Measurements from ENCODE around the gene PDX1.

PDX1 gene

DNA sequence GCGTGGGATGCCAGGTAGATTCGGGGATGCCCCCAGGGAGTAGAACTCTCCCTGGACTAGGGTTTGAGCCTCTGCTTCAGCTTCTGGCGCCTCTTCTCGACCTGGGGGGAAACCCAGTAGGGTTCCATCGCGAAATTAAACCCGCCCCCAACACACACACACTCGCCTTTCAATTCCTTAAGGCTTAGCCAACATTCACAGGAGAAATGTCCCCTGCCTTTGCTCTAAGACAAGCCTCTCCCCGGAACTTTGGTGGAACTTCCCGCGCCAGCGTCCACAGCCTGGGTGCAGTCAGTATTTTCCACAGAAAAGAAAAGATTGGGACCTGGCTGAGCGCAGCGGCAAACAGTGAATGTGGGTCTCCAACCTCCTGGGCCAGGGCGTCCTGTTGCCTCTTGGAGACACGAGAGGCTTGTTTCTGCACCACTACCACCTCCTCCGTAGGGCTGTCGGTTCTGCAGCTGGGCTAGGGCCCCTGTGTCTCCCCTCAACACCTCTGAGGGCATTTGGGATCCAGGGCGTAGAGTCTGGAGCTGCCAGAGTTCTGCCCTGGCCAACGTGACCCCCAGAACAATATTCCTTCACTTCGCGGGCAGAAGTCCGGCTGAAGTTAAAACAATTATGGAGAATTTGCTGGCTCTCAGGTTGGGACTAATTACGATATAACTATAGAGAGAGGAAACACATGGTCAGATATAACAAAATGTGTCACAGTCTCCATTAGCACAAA is 3.2 kb downstream of the PDX1 start:
- no peak for DNase-seq (ENCODE audit: low spot score)

DNA sequence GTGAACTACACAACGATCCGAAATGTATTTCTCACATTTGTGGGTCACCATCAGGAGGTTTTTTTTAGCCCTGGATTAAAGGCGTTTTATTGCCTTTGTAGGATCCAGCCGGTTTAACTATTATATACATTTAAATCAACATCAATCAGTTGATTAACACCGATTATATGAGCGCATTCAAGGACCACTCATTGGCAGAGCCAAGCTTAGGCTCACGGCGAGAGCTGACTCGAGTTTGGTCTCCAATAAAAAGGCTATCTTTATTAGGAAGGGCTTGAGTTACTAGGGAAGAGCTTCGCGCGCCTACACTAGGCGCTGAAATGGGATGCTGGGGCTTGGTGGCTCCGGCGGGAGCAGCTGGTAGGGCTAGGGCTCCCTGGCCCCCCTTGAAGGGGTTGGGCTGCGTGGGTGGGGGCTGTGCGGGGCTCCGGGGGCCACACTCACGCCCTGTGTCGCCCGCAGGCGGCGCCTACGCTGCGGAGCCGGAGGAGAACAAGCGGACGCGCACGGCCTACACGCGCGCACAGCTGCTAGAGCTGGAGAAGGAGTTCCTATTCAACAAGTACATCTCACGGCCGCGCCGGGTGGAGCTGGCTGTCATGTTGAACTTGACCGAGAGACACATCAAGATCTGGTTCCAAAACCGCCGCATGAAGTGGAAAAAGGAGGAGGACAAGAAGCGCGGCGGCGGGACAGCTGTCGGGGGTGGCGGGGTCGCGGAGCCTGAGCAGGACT is 4.2 kb downstream of the PDX1 start:
- no peak for DNase-seq (ENCODE audit: low spot score)

DNA sequence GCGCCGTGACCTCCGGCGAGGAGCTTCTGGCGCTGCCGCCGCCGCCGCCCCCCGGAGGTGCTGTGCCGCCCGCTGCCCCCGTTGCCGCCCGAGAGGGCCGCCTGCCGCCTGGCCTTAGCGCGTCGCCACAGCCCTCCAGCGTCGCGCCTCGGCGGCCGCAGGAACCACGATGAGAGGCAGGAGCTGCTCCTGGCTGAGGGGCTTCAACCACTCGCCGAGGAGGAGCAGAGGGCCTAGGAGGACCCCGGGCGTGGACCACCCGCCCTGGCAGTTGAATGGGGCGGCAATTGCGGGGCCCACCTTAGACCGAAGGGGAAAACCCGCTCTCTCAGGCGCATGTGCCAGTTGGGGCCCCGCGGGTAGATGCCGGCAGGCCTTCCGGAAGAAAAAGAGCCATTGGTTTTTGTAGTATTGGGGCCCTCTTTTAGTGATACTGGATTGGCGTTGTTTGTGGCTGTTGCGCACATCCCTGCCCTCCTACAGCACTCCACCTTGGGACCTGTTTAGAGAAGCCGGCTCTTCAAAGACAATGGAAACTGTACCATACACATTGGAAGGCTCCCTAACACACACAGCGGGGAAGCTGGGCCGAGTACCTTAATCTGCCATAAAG is 4.8 kb downstream of the PDX1 start:
- no peak for DNase-seq (ENCODE audit: low spot score)

GRCh38 chr13:27925220-27925991 is 5.6 kb downstream of the PDX1 start:
- DNase-seq (ENCODE audit: low spot score): no peak

- no peak for DNase-seq (ENCODE audit: low spot score)
Observed at GRCh38 chr13:27926644-27927434, 7.0 kb downstream of the PDX1 start.

GRCh38 chr13:27927444-27928352 is 7.9 kb downstream of the PDX1 start:
- DNase-seq (ENCODE audit: low spot score): no peak

GRCh38 chr13:27928353-27928804 is 8.6 kb downstream of the PDX1 start:
- no peak for DNase-seq (ENCODE audit: low spot score)

GRCh38 chr13:27928805-27929753 is 9.3 kb downstream of the PDX1 start:
- DNase-seq (ENCODE audit: low spot score): no peak

DNA sequence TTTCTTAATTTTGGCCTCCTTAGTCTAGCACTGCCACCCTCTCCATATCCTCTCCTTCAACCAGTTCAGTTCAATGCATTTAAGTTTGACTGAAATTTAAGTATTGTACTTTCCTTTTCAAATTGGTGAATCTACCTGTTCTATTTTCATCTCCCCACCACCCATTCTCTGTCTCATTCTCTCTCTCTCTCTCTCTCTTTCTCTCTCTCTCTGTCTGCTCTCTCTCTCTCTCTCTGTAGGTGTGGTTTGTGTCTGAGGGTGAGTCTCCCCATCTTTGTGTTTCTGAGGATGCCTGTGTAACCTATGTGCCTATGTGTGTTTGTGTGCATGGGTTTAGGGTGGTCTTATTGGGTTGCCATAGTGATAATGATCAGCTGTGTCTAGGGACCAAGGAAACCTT is 10.1 kb downstream of the PDX1 start:
- DNase-seq (ENCODE audit: low spot score): no peak

DNA sequence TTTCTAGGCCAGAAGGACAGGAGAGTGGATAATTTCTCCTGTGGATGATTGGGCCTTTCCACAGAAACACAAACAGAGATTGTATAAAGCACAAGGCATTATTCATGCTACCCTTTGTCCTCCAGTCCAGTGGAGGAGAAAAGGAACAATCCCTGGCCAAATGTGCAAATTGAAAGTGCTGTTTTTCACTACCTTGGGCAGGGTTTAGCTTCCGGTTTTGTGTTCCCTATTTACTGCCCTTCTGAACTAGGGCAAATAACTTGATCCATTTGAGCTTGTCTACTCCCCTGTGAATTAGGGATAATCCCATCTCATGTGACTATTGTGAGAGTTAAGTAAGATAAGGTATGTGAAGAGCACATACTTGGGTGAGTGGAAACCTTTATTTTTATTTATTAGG is 13.3 kb downstream of the PDX1 start:
- no peak for DNase-seq (ENCODE audit: low spot score)

- DNase-seq (ENCODE audit: low spot score): no peak
Observed at GRCh38 chr13:27933580-27934328, 14.0 kb downstream of the PDX1 start.

DNA sequence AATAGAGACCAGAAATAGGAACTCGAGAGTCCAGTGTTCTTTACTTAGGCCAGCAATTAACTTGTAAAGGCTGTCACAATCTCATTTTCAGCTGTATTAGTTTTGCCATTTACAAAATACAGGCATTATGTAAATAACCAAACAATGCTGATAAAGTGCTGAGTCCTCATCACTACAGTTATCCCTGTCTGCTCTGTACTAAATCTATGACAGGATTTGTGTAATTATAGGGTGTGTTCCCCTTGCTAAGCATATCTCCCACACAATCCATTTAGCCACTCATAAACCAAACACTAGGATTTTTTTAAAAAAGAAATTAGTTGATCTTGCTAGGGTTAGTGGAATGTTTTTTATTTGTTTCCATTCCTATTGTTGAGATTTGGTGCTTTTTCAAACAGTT is 23.2 kb downstream of the PDX1 start:
- DNase-seq (ENCODE audit: low spot score): no peak

GRCh38 chr13:27952876-27953675 is 33.3 kb downstream of the PDX1 start:
- DNase-seq (ENCODE audit: low spot score): no peak

DNA sequence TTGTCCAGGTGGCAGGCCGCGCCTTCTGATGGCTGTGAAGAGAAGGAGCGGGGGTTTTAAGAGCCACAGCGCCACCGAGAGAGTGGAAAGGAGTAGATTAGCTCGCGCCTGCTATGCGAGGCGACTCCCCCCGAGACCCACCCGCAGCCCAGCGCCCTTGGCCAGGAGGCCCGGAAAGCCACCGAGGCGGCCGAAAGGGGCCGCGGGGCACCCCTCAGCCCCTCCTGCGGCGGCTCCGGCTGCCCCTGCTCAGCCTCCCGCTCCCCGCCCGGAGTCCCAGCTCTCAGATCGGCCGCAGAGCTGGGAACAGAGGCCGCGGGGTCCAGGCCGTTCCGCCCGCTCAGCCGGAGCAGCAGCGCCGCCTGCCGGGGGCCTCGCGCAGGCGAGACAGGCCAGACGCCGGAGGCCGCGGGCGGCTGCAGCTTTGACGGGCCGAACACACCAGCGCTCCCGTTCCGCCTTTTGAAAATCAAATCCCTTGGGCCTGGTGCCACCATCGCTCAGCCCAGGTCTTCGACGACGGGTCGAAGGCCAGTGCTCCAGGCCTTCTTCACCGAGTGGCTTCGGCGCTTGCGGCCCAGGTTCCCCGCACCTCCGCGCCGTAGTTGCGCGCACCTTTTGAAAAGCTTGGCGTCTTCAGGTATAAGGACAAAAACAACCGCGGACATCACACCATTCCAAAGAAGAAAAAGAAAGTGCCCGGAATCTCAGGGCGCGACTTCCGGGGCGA is 34.0 kb downstream of the PDX1 start:
- peak; percentile 24 for DNase-seq (ENCODE audit: low spot score)

- DNase-seq (ENCODE audit: low spot score): no peak
Observed at GRCh38 chr13:27954406-27954851, 34.6 kb downstream of the PDX1 start.

DNA sequence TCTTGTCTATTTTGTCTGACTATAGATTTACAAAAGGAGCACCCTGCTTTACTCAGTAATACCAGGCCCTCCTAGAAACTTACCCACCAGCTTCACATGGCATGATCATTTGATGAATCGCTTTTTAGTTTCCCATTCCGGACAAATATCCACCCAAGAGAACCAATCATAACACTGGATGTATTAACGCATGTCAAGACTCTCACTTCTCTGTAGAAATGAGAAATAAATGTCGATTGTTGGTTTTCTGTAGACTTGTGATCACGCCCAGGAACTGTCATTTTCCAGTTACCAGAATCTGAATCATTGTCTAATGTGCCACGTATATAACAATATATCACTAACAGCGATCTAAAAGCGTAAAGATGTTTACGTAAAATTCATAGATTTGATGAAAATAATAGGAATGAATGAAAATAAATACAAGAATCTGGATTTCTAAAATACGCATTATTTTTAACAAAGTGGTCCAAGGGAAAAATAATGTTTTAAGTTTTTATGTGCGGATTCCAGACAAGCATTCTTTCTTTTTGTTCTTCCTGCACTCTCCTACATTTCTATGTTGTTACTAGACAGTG is 35.3 kb downstream of the PDX1 start:
- DNase-seq (ENCODE audit: low spot score): no peak

Measured in CD4-positive, alpha-beta T cell treated with Interleukin-6 at 100 ng/mL for 8 hours (primary cell).